Mammary epithelial cell (primary cell): Measurements from ENCODE around the gene AQP2.

Experiments
- CTCF ChIP-seq, 2 donors: IDR thresholded peaks in 1 of 2; conservative IDR thresholded peaks in 1 of 2; 2 replicates each; pipeline ENCODE4 v1.5.1; 2011 to 2012; ENCODE audit warnings: inconsistent platforms in 2 of 2, low read length in 2 of 2, mild to moderate bottlenecking in 2 of 2, control low read depth in 1 of 2, low read depth in 1 of 2; ENCODE audit not compliant: insufficient read depth in 1 of 2; ENCODE audit errors: extremely low read depth in 1 of 2
- EZH2 ChIP-seq: IDR thresholded peaks from 2 replicates; pipeline ENCODE4 v1.6.1; 2012; ENCODE audit warnings: low read length, inconsistent platforms, borderline replicate concordance

GRCh38 chr12:49955899-49956662 lies 5.5 kb downstream of the AQP2 start:
- TF ChIP-seq CTCF (conservative IDR thresholded peaks at IDR 0.05 in 1 of 2, IDR thresholded peaks at IDR 0.05 in 1 of 2; ENCODE audit: extremely low read depth in 1 of 2, insufficient read depth in 1 of 2, low read depth in 1 of 2, low read length in 2 of 2) = no peak
- no peak for TF ChIP-seq EZH2
